ENCODE measurements around the gene RNLS.

RNLS gene

DNA sequence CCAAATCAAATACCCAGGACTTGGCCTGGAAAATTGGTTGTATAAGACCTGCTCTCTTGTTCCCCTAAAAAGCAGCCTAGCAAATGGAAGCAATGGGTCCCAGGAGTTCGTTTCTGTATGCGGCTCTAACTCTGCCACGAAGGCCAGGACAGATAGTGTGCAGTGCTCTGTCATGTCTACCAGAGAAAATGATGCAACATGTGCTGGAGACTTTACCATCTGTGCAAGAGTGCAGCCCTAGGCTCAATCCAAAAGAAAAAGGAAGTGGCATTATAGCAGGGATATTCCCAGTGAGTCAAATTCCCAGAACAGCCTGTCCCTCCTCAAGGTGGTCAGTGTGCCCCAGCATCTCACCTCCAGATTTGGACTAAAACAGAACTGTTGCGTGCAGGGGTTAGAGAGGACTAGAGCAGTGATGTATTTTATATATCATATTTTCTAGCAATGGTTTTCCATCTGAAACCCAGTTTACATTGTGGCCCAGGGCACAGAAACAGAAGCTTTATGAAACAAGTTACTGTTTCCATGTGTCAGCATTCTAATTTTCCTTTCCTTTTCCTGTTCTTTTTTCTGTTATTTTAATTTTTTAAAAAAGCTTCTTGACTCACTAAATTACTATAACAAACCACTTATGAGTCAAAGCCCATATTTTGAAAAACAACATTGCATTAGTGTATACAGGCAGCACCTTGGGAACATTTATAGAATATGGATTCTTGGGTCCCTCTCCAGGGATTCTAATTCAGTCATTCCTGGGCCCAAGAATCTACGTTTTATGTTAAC is 311.2 kb downstream of the RNLS start:
- TF ChIP-seq, protein P1, sequence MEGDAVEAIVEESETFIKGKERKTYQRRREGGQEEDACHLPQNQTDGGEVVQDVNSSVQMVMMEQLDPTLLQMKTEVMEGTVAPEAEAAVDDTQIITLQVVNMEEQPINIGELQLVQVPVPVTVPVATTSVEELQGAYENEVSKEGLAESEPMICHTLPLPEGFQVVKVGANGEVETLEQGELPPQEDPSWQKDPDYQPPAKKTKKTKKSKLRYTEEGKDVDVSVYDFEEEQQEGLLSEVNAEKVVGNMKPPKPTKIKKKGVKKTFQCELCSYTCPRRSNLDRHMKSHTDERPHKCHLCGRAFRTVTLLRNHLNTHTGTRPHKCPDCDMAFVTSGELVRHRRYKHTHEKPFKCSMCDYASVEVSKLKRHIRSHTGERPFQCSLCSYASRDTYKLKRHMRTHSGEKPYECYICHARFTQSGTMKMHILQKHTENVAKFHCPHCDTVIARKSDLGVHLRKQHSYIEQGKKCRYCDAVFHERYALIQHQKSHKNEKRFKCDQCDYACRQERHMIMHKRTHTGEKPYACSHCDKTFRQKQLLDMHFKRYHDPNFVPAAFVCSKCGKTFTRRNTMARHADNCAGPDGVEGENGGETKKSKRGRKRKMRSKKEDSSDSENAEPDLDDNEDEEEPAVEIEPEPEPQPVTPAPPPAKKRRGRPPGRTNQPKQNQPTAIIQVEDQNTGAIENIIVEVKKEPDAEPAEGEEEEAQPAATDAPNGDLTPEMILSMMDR (IDR thresholded peaks at IDR 0.05; ENCODE audit: borderline replicate concordance, control extremely low read depth, extremely low read depth, insufficient read depth, missing control alignments), result no peak
- no peak for DNase-seq (ENCODE audit: low spot score)
- in situ Hi-C loops (cut with MboI; ENCODE audit: low sequenced_read_pairs, unreplicated experiment), result loop anchor here (25.0 kb wide), 1 partner anchor 410 kb away; the partner anchor contains the start of genes KLLN and PTEN

DNA sequence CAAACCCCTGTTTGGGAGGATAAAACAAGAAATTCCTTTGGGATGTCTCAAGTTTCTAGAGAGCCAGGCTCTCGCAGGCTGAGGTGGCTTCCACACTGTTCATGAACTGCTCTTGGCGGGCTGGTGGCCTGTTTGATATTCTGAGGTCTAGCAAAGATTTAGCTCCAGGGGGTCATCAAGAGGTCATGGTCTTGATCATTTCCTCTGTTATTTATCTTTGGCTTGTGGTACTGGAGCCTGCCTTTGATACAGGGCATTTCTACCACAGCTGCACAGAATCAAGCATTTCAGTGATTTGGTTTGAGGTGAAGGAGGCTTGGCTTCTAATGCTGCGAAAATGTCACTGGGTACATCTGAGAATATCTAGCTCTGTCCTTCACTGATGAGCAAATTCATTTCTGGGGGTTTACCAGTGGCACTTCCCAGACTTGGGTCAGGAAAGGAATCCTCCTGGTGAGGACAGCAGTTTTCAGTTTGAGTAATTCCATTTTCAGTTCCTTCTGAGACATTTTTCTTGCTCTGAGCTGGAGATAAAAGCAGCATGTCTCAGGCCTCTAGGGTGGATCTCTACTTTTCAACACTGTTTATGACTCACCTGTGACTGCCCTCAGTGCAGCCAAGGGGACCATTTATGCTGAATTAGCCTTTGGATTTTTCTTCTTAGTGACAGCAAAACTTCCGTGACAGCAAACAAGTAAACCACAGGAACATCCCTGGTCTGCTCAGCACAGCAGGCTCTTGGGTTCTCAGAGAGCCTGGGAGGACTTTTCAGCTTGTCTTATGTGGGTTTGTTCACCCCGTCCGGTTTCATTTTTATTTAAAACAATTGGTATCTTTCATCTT is 312.0 kb downstream of the RNLS start:
- DNase-seq (ENCODE audit: low spot score), result peak; percentile 44
- in situ Hi-C loops (cut with MboI; ENCODE audit: low sequenced_read_pairs, unreplicated experiment), result loop anchor here (25.0 kb wide), 1 partner anchor 409 kb away; the partner anchor contains the start of genes KLLN and PTEN
- TF ChIP-seq, protein P1 (IDR thresholded peaks at IDR 0.05; ENCODE audit: borderline replicate concordance, control extremely low read depth, extremely low read depth, insufficient read depth, missing control alignments), result no peak

DNA sequence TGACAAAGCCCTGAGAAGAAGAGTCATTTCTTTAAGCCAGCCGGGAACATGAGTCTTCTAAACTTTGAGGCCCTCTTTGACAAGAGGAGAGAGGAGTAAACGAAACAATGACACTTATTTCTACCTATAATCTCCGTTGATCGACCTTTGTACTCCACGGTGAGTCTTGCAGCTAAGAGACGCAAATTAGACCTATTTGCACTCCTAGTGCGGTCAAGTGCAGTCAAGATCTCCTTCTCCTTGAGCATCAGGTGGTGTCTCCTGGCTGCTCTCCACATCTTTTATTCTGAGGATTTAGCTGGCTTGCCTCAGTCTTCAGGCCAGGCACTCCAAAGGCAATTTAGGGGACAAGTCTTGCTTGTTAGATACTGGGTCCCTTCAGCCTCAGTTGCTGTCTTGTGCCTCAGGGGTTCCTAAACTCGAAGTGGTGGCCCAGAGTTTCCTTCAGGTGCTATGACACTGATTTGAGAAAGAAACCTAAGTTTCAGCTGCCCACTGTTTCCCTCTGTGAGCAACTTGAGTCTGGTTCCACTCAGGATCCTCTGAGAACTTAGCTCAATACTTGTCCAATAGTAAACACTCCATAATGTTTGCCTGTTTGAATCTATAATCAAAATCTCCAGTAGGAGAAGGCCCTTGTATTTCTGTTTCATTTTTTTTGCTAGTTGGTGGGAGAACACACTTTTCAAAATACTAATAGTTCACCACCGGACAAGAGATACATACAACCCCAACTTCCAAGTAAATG is 312.9 kb downstream of the RNLS start:
- TF ChIP-seq, protein P1 (IDR thresholded peaks at IDR 0.05; ENCODE audit: borderline replicate concordance, control extremely low read depth, extremely low read depth, insufficient read depth, missing control alignments), result no peak

DNA sequence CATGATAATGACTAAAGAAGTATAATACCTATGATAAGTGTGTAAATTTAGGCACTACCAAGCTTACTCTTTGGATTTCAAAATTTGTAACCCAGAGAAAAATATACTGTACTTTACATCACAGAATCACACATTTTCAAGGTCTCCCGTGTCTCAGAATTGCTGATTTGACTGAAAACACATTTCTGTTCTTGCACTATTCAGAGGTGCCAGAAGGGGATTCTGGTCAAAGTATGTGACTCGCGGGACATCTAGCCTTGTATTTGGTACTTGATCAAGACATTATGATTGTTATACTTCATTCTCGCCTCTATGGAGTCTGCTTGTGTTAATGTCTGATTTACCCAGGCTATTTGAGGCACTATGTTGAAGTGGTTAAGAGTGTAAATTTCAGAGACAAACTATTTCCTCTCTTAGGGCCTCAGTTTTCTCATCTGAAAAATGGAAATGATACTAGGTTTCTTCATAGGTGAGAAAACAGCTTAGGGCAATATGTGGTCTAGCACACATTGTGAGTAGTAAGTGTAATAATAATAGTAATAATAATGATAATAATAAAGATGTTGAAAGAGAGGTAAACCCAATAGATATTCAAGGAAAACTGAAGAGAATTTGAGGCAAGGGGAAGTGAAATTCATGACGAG is 320.4 kb downstream of the RNLS start:
- in situ Hi-C loops (cut with MboI; ENCODE audit: low sequenced_read_pairs, unreplicated experiment), result loop anchor here (25.0 kb wide), 1 partner anchor 400 kb away; the partner anchor contains the start of genes KLLN and PTEN
- TF ChIP-seq, protein P1 (IDR thresholded peaks at IDR 0.05; ENCODE audit: borderline replicate concordance, control extremely low read depth, extremely low read depth, insufficient read depth, missing control alignments), result no peak
- no peak for DNase-seq (ENCODE audit: low spot score)

More for the DNA sequence above, 312.9 kb downstream of the RNLS start:
- no peak for DNase-seq (ENCODE audit: low spot score)
- in situ Hi-C loops (cut with MboI; ENCODE audit: low sequenced_read_pairs, unreplicated experiment), result loop anchor here (25.0 kb wide), 1 partner anchor 408 kb away; the partner anchor contains the start of genes KLLN and PTEN

DNA sequence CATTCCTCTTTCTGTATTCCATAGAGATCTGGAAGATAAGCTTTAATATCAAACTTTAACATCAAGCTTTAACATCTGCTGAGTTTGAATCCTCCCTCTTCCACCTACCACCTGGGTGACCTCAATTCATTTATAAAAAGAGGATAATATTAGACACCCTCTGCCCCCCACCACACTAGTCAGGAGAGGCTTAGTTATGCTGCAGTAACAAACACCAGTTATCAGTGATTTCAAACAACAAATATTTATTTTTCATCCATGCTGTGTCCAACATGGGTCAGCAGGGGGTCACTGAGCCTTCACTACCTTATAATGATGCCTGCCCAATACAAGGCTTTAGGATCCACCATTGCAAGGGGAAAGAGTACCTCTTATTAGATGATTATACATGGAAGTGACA is 322.0 kb downstream of the RNLS start:
- TF ChIP-seq, protein P1 (IDR thresholded peaks at IDR 0.05; ENCODE audit: borderline replicate concordance, control extremely low read depth, extremely low read depth, insufficient read depth, missing control alignments), result no peak
- in situ Hi-C loops (cut with MboI; ENCODE audit: low sequenced_read_pairs, unreplicated experiment), result loop anchor here (25.0 kb wide), 1 partner anchor 399 kb away; the partner anchor contains the start of genes KLLN and PTEN
- DNase-seq (ENCODE audit: low spot score), result no peak
